CD4-positive, alpha-beta T cell treated with Interleukin-15 for 4 hours (primary cell): ENCODE results near the gene GDPD4.

Experiments
- DNase-seq: peaks from one replicate; pipeline ENCODE4 v3.0.0-alpha.2; 2020; ENCODE audit warnings: low spot score

Gene GDPD4

DNA sequence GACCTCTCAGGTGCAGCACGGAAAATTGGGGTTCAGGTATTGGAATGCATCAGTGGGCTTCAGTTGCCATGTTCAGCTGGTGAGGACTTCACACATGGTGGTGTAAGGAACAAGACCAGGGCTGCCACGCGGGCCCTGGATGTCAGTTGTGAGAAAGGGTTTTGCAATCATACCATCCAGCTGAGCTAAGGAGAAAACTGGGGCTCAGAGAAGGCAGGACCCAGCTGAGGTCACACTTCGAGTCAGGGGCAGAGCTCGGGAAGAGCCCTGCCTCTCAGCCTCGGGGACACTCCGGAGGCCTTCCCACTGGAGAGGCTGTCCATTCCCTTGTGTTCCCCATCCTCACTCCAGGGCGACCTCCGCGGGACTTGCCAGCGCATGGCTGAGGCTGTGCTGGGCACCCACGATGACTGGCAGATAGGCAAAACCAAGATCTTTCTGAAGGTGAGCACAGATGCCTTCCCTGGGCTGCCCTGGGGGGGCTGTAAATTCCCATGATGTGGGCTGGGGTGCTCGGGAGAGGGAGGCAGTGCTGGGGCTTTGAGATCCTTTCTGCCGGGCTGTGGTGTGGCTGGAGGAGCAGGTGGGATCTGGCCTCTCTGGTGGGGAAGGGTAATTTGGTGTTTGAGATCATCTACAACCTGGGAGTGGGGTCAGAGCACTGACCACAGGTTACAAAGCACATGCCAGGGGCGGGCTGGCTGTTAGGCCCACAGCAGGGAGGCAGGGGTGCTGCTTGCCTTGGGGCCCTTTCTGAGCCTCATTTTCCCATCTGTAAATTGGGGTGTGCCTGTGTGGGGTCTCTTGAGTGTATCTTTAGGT lies 126.3 kb downstream of the GDPD4 start:
- DNase-seq = no peak

GRCh38 chr11:77174559-77174958 lies 126.9 kb downstream of the GDPD4 start:
- no peak for DNase-seq

GRCh38 chr11:77173494-77173893 lies 128.0 kb downstream of the GDPD4 start:
- DNase-seq = no peak

- no peak for DNase-seq
These were observed 128.9 kb downstream of the GDPD4 start for GRCh38 chr11:77172666-77172982.

DNA sequence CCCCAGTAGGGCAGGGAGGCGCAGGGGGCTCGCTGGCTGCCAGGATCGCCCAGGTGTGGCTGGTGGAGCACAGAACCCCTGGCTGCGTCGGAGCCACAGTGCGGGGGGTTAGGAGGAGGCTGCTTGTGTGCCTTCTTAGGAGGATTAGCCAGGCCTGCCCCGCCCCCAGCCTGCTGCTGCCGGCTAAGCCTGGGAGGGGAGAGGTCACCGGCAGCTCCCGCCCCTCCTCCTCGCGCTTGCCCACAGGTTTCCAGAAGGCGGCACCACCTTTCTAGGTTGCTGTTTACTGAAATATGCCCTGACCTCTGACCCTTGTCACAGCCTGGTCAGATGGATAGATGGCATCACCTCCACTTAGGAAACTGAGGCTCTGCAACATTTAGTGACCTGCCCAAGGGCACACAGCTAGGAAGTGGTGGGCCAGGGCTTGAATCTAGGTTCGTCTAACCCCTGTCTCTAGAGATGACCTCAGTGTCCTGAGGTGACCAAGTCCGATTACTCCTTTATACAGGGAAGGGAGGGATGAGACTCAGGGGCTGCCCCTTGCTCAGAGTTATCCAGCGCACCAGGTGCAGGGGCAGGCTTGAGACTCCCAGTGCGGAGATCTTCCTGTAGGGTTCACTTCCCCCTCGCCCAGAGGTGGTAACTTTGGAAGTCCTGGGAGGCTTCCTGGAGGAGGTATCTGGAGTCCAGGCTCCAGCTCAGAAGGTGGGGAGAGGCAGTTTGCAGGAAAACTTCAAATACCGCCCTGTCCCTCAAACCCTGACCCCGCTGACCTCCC lies 129.4 kb downstream of the GDPD4 start:
- no peak for DNase-seq

DNA sequence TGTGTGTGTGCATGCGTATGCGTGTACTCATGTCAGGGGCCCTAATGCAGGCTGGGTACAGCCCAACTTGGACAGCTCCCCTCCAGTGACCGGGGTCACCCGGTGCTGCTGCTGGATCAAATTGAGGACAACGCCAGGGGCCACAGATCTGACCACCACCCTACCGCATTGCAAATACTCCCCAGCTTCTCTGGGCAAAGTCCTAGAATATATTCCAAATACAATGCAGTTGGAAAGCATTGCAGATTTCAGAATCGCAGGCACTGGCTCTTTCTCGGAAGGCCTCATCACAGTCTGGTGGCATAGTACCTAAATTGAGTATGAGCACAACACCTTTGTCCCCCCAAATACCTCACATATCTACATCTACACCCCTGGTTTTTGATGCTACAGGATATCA lies 130.2 kb downstream of the GDPD4 start:
- no peak for DNase-seq

DNA sequence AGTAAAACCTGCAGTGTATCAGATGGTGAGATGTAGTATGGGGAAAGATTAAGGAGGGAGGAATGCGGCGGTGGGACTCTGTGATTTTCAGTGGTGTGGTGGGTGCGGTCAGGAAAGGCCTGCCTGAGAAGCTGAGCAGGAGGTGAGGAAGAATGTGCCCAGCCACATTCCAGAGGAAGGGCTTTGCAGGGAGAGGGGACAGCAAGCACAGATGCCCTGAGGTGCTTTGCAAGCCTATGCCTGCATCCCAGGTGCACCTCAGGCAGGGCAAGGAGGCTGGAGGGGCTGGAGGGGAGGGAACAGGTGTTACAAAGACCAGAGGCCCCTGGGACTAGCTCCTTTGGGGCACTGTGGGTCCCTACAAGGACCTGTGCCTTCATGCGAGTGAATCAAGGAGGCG lies 131.4 kb downstream of the GDPD4 start:
- DNase-seq = no peak

DNA sequence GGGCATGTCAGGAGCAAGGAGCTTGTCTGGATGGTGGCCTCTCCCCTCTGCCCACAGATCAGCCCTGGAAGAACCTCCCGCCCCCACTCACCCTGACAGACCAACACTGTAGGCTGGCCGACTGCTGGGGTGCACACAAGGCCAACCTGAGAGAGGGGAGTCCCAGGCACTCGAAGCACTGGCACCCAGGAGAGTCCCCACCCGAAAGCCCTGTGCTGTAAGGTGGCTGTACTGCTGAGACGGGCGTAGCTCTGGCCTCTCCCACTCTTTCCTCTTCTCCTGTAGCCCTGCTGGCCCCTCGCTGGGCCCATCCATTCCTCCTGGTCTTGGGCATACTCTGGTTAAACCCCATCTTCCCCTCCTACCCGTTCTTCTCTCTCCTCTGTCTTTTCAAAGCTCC lies 133.7 kb downstream of the GDPD4 start:
- no peak for DNase-seq

- DNase-seq = no peak
These were observed 134.3 kb downstream of the GDPD4 start for GRCh38 chr11:77167111-77167626.
